NCI-H128 (cell line): ENCODE measurements around the gene POU2F1.
"Not testable (repeated sequence)": the region's sequence is repeated elsewhere in the genome, so short reads cannot be mapped to it uniquely, and the experiment has no call there.

ENCODE experiments used
- DNase-seq: peaks from one replicate; lab custom pipeline; 2025; ENCODE audit not compliant: unreplicated experiment; lab: John Stamatoyannopoulos, UW

The POU2F1 gene

DNA sequence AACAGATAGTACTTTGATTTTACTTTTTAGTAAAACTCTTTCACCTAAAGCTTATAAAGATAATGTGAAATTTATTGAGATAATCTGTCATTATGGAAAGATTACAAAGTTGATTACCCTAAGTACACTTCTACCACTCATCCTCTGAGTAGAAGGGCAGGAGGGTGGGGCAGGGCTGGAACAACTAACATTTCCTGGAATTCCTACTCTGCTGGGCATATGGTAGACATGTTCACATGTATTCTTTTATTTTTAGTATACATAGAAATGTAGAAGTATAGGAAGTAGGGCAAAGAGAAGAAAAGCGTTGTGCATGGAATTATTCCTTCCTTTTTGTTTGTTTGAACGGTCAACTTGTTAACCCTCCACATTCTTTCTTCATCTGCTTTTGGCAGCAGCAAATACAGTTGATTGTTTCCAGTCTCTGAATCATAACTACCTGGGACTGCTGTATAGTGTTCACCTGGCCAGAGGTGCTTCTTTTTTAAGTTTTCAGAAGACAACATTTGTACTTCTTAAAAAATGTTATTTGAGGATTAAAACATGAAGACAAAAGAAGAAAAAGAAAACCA is 85.1 kb downstream of the POU2F1 start:
- no peak for DNase-seq

DNA sequence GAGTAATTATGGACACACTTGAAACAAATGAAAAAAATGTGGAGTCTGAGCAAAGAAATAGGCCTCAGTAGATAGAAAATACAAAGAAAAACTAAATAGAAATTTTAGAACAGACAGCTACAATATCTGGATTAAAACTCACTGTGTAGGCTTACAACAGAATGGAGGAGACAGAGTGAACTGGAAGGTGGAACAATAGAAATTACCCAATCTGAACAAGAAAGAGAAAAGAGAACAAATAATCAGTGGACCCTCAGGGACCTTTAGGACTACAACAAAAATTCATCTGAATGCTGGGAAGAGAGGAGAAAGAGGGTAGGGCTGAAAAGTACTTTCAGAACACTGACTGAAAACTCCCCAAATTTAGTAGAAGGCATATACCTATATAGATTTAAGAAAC is 90.0 kb downstream of the POU2F1 start:
- no peak for DNase-seq

DNA sequence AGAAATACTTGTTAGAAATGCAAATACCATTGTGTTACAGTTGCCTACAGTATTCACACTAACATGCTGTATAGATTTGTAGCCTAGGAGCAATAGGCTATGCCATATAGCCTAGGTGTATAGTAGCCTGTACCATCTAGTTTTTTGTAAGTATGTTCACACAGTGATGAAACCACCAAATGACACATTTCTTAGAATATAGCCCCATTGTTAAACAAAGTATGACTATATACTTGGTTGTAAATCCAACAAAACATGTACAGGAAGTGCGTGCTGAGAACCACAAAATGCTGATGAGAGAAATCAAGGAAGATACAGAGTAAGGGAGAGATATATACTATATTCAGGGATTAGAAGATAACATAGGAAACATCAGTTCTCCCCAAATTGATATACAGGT is 92.2 kb downstream of the POU2F1 start:
- DNase-seq: no peak

DNA sequence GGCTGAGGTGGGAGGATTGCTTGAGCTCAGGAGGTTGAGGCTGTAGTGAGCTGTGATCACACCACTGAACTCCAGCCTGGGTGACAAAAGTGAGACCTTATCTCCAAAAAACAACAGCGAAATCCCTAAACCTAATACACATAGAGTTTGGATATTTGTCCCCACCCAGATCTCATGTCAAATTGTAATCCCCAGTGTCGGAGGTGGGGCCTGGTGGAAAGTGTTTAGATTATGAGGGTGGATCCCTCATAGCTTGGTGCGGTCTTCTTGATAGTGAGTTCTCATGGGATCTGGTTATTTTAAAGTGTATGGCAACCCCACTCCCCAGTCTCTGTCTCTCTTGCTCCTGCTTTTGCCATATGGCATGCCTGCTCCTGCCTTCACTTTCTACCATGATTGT is 94.0 kb downstream of the POU2F1 start:
- DNase-seq: no peak

DNA sequence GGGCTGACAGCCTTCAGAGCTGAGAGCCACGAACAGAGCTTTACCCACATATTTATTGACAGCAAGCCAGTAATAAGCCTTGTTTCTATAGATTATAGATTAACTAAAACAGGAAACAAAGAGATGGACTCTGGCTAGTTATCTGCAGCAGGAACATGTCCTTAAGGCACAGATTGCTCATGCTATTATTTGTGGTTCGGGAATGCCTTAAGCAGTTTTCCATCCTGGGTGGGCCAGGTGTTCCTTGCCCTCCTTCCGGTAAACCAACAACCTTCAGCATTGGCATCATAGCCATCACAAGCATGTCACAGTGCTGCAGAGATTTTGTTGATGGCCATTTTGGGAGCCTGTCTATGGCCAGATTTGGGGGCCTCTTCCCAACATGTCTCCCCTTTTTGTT is 96.8 kb downstream of the POU2F1 start:
- DNase-seq: no peak

- not testable (repeated sequence) for DNase-seq
These were observed 98.5 kb downstream of the POU2F1 start for GRCh38 chr1:167319206-167319605.

DNA sequence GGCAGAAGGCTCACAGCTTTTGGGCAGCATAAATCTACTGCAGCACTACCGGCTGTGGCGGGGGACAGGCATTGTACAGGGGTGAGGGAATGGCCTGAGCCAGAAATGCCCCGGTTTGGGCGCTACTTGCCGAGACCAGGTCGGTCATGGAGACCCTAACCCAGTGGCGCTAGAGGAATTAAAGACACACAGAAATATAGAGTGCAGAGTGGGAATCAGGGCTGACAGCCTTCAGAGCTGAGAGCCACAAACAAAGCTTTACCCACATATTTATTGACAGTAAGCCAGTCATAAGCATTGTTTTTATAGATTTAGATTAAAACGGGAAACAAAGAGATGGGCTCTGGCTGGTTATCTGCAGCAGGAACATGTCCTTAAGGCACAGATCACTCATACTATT is 101.8 kb downstream of the POU2F1 start:
- no peak for DNase-seq

DNA sequence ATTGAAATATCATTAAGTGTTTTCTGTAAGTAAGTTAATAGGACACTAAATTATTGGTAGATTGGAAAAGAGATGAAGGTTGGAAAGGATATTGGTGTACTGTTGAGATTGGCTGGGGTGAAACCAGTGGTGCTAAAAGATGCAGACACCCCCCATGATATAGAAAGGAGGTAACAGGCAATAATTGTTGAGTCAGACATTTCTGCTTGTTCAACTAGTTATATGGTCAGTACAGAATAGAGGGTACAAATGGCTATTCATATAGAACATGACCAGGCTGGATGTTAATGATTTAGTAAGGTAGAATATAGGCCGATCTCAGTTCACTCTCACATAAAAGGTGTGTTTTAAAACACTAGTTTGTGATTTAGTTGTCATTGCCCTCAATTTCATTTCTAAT is 104.5 kb downstream of the POU2F1 start:
- DNase-seq: no peak

DNA sequence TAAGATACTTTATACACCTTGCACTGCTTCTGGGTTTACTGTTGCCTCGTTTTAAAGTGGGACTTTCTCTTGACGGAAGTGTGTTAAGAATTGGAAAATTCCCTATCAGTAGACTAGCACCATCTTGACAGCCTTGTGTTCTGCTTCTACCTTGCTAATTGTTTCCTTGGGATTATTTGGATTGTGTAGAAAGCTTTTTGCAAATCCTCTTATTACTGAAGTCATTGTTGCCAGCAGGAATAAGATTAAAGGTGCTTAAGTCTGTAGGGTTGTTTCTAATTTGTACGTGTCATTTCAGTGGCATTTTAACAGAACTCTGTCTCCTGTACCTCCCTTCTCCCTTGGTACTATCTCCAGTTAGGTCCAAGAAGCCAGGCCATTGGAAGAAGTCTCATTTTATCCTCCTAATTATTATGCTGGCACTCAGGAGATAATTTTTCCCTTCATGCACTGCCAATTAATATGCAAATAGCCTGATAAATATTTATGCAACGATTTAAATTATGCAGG is 107.7 kb downstream of the POU2F1 start:
- no peak for DNase-seq

DNA sequence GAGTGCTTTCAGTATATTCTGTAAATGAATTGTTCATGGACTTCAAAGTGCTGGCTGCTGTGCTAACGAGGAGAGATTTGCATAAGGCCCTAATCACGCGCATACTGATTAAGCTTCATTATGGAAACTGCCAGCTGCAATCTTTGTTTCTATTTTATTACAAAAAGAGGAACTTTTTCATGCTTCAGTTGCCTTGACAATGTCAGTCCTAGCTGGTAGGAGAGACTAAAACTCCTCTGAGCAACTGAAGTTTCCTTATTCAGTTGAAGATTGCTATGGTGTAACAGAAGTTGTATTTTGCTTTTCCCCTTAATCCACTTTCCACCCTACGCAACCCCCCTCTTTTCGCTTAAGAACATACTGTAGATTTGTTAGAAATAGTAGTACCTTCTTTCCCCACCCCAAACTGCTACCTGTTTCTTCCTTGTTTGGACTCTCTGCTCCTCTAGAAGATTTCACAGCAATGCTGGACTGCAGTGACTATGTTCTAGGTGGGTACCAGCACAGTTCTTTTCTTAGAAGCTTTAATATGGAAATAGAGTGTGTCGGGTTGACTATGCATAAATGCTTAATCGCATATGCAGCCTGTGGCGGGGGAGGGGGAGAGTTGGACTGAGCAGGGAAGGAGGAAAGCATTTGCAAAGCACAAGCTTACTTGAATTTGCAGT is 108.3 kb downstream of the POU2F1 start:
- no peak for DNase-seq

GRCh38 chr1:167330601-167331293 is 110.1 kb downstream of the POU2F1 start:
- no peak for DNase-seq

DNA sequence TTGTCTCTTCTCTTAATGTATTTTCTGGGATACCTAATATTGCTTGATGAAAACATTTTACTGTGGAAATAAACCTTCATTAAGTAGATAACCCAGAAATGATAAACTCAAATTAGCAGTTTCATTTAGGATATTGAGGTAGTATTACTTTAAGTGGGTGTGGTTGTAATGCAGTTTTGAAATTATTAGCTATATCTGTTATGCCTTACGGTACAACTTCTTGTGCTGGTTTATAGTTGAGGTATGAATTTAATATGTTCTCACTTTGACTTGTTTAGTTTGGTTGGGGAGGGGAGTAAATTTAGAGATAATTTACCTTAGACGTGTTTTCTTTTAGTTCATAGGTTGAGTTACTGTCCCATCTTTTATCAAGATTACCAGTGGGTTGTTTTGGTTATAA is 111.0 kb downstream of the POU2F1 start:
- no peak for DNase-seq

GRCh38 chr1:167332503-167332902 is 111.8 kb downstream of the POU2F1 start:
- DNase-seq: no peak

GRCh38 chr1:167333124-167333523 is 112.4 kb downstream of the POU2F1 start:
- DNase-seq: no peak

DNA sequence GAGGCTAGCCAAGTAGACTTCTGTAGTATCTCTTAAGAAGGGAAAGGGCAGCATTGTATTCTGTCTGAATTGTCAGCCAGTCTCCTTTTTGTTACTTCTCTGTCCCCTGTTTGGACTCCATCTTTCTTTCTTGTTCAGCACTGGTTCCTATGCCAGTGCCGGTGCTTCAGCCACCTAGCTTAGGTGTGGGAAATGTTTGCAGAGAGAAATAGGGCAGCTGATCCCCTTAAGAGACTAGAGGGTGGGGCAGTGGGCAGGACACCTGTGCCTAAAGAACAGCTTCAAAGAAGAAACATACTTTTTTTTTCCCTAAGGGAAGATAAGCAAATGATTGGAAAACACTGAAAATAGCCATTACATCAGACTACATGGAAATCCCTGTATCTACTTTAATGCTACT is 113.0 kb downstream of the POU2F1 start:
- no peak for DNase-seq

GRCh38 chr1:167339405-167339804 is 118.7 kb downstream of the POU2F1 start:
- DNase-seq: no peak

DNA sequence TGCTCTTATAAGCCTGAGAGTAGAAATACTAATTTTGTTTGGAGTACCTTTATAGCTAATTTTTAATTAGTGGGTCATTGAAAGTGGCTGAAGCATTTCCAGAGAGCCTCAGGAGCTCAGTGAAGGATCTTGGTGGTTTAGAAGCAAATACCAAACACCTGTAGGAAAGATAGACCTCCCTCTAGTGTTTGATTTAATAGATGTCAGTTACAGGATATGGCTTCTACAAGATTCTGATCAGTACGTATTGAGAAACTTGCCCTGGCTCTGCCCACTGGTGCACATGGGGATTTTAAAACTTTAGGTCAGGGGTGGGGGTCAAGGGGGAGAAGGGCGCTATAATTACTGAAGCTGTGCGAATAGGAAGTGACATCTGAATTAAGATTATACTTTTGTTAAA is 122.2 kb downstream of the POU2F1 start:
- DNase-seq: no peak

GRCh38 chr1:167344112-167344511 is 123.4 kb downstream of the POU2F1 start:
- DNase-seq: no peak

GRCh38 chr1:167344615-167345385 is 124.1 kb downstream of the POU2F1 start:
- no peak for DNase-seq

DNA sequence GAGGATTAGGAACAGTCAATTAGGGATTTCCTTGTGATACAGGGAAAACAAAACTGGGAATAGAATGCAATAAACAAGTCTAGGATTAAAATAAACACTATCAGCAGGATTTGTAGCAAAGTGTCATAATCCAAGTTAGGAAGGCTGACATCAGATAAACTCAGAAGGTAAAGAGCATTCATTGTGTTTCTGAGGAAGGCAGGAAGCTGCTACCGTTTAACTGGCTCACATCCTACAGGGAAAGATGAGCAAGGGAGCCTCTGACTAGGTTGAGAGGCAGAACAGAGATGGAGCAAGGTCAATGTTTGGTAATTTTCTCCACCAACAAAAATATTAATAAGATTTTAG is 124.7 kb downstream of the POU2F1 start:
- DNase-seq: no peak

DNA sequence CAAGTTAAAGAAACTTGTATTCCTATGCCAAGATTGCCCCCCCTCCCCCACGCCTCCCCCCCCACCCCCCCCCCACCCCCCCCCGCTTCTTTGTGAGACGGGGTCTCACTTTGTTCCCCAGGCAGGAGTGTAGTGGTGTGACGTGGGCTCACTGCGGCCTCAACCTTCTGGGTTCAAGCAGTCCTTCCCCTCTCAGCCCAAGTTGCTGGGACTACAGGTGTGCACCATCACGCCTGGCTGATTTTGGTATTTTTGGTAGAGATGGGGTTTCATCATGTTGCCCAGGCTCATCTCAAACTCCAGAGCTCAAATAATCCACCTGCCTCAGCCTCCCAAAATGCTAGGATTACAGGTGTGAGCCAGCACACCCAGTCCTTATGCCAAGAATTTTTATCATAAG is 136.6 kb downstream of the POU2F1 start:
- DNase-seq: no peak

DNA sequence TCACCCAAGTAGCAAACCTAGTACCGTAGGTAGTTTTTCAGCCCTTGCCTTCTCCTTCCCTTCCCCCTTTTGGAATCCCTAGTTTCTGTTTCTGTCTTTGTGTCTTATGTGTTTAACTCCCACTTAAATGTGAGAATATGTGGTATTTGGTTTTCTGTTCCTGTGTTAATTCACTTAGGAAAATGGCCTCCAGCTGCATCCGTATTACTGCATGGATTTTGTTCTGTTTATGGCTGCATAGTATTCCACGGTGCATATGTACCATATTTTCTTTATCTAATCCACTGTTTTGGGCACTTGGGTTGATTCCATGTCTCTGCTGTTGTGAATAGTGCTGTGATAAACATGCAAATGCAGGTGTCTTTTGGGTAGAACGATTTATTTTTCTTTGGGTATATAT is 138.6 kb downstream of the POU2F1 start:
- no peak for DNase-seq
